Posterior vena cava (tissue), 2 donors: ENCODE results near the gene CCNI2. TPM values are rescaled to one million over a fixed set of nuclear protein-coding genes. Genes with fewer than 3 reads are reported as not detected.

ENCODE experiments used
- DNase-seq: peaks from one replicate; pipeline ENCODE4 v3.0.0-alpha.2; 2020; ENCODE audit warnings: low spot score
- intact Hi-C, 2 donors: fragments of 100-400 bp; cut with DNase I; formaldehyde crosslinking; loops; one replicate each; pipeline versions ENCODE4 v1.14.1 to v1.14.2; 2022 to 2023
- total RNA-seq, 2 donors: library from RNA; stranded (reverse); fragmentation: NEBNext Ultra II Directional; extraction: Animal tissue kit (Norgen Biotek cat#: 25700); gene quantifications; one replicate each; pipeline ENCODE4 v1.2.1, GENCODE V29; 2021
- donor health status: DM: yes; HTN: yes; CAD: no.
- donor health status: DM: yes; HTN: yes; CAD: no.

The CCNI2 gene
- total RNA-seq, 2 donors from 2014 or later = not detected

DNA sequence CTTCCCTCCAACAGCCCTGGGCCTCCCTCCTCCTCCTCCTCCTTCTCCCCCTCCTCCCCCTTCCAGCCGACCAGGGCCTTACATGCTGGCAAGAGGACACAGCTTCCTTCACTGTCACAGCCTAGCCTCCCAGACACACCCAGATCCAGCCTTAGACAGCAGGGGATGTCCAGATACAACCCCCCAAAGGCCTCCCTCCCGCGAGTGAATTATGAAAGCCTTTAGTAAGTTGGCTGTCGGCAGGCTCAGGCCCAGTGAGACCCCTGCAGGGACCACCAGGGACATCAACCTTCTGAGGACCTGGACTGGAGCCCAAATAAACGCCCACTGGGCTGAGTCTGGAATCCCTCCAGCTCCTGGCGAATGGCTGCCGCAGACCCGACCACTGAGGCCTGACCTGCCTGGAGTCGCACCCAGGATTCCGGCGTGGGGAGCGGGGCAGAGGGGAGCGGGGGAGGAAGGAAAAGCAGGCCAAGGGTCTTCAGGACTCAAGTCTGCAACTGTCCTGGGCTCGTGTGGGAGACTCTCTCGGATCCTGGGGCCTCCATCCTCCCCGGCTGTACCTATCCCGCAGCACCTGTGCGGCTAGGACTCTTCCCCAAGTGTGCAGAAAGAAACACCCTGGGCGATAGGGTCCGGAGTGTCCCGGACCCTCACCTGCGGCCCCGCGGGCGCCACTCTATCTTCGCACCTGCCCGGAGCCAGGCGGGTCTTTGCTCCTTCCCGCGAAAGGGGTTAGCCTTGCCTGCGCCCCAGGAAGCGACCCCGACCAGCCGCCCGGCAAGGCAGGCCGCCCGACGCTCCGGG is 29.1 kb downstream of the CCNI2 start:
- no peak for DNase-seq
- intact Hi-C loops = no loop called here

- DNase-seq = no peak
- intact Hi-C loops = no loop called here
Observed at GRCh38 chr5:132776938-132777208, 29.6 kb downstream of the CCNI2 start.

GRCh38 chr5:132777209-132778069 is 30.2 kb downstream of the CCNI2 start, which contains the start of gene SEPTIN8:
Gene SEPTIN8, minus strand, starts transcription at chr5:132777239. Its CDS starts 102 bp downstream, at chr5:132777137.
- intact Hi-C loops = no loop called here

GRCh38 chr5:132778129-132778528 is 30.9 kb downstream of the CCNI2 start:
- DNase-seq = no peak
- intact Hi-C loops = no loop called here

More at GRCh38 chr5:132777209-132778069, 30.2 kb downstream of the CCNI2 start, which contains the start of gene SEPTIN8:
- no peak for DNase-seq

DNA sequence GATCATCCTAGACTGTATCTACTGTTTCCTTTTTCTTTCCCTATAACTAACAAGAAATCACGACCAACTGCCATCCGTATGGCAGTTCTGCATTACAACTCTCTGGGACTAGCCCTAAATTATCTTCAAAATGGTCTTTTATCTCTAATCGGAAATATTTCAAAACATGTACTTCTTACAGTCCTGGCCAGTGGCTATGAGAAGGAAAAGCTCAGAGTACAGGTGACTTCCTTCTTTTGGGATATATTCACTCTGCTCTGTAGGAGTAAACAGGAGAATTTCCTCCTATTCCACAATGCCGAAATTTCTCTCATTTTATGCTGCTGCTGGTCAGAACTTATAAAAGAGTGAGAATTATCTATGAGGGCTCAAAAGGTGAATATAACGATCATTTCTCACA is 31.6 kb downstream of the CCNI2 start:
- intact Hi-C loops = no loop called here
- DNase-seq = no peak

DNA sequence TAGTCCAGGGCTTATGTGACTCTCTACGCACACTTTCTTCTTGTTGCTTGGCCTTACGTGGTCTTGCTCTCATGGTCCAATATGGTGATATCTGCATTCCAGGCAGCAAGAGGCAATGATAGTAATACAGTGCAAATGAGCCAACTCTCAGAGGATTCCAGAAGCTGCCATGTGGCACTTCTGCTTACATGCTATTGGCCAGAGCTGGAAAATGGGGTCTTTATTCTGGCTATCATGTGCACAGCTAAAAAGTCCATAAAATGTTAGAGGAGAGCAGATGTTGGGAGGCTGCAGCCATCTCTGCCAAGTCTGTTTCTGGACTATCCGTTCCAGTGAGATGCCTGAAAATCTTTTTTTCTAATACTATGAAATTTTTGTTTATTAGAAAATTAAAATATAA is 32.7 kb downstream of the CCNI2 start:
- no peak for DNase-seq
- intact Hi-C loops = no loop called here

DNA sequence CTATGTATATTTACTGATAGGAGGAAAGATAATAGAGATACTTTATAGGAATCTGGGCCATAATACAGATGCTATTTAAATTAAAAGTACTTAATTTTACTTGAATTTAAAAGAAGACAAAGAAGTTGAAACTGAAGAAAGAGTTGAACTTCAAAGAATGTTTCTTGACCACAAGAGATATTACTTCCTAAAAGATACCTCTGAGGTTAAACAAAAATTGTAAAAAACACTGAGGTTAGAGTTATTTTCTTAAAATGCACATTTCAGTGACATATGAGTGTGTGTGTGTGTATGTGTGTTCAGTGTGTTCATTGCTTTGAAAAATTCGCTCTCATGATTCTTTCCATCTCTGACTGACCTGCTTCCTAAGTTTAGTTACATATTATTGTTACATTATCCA is 33.4 kb downstream of the CCNI2 start:
- DNase-seq = no peak
- intact Hi-C loops = no loop called here

DNA sequence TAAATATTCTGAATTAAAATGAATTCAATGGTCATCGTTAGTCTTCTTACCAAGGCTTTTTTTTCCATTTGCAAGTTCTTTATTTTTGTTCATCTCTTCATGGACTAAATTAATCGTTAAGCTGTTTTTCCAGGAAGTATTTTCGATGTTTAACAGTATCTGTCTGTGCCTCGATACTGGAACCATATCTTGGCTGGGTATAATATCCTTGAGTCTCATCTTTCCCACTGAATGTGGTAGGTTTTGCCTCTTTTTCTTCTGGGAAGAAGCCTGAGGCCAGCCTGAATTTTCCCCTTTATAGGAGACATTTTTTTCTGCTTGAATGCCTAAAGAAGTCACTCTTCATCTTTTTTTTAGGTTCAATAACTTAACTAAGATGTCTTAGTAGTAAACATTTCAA is 33.8 kb downstream of the CCNI2 start:
- intact Hi-C loops = no loop called here
- no peak for DNase-seq

DNA sequence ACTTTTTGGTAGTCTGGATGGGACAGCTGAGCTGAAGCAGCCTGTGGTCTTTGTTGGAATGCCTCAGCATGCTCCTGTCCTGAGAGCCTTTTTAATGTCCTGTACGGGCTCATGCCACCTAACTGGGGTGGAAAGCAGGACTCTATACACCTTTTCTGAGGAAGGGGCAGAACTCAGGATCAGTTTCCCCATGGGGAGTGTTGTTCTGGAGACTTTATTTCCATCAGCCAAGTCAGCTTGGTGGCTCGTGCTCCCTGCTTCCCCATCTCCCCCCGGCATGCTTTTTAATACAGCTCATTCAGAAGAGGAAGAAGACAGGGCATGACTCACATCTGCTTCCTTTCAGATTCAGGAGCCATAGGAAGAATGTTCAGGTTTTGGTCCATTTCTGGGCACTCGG is 34.9 kb downstream of the CCNI2 start:
- no peak for DNase-seq
- intact Hi-C loops = no loop called here

DNA sequence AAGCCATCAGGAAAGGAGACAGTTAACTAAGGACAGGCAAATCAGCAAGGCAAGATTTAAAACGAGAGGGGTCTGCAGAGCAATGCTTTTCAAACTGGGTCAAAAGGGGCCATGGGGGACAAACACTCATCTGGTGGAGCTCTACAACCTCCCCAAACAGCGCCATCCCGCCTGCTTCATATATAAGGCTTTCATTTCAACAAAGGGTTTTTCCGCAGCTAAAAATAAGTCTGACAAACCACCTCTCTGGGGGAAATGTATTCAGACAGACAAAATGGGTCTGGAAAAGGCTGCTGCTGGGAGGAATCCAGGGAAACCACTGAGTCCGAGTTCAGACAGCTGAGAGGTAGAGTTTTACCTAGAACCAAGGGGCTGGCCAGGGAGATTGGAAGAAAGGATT is 38.1 kb downstream of the CCNI2 start:
- intact Hi-C loops = no loop called here
- DNase-seq = no peak

DNA sequence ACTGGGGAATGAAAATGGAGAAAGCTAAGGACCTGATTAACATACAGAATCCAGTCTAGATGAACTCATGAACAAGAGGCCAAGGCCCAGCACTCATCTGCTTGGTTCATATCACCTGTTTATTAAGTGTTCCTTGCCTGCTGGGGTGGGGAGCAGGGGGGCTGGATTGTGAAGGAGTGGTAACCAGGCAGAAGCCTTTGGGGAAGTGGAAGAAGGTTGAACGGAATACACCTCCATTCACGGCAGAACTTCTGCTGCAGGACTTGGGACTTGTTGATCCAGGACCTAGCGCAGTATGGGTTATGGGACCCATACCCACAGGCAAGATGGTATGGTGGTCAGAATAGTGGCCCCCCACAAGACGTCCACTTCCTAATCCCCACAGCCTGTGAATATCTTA is 38.6 kb downstream of the CCNI2 start:
- intact Hi-C loops = no loop called here
- DNase-seq = no peak

DNA sequence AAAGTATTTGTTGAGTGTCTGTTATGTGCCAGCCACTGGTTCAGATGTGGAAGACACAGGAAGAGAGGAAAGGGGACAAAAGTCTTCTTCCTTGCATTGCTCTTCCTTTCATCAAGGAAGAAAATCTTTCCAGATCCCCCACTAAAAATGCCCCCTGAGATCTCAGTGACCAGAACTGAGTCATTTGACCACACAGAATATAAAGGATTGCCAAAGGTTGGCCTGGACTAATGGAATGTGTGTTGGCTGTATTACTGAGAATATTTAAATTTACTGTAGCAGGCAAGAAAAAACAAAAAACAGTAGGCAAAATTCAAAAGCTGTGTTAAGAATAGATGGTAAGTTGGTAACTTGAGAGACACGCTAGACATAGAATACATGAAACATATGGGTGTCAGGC is 39.9 kb downstream of the CCNI2 start:
- DNase-seq = no peak
- intact Hi-C loops = no loop called here

GRCh38 chr5:132788508-132788907 is 41.3 kb downstream of the CCNI2 start:
- no peak for DNase-seq
- intact Hi-C loops = no loop called here

DNA sequence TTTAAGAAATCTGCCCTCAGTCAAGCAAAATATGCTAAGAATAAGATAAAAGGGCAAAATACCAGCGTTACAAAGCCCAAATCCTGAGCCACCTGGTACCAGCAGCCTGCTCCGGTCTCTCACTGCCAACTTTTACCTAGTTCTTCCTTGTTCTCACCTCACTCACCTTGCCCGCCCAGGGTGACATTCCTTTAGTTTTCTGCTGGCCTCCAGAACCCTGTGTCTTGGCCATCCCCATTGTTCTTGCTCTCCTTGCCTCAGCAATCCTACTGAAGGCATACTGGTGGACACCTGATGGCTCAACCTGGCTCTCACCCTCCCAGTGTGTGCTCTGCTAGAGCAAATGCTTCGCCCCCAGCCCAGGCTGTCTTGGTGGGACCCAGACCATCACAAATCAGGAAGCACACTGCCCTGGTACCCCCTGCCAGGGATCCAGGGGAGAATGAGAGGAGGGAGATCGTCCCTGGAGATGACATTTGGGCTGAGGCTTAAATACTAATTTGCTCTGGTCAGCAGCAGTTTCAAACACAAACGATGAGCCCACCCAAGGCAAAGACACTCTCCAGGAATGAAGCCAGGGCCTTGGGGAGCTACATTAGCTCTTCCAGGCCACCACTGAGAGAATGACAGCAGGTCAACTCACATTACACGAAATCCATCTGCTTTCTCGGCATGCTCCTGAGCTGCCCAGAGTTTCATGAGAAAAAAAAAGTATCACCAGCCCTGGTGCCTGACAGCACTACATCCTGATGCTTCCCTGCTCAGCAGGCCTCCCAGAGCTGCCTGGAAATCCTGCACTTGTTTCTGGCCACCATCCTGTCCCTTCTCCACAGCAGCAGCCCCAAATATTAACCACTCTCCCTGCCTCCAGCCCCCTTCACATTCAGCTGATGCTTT is 42.0 kb downstream of the CCNI2 start:
- intact Hi-C loops = no loop called here
- DNase-seq = no peak

DNA sequence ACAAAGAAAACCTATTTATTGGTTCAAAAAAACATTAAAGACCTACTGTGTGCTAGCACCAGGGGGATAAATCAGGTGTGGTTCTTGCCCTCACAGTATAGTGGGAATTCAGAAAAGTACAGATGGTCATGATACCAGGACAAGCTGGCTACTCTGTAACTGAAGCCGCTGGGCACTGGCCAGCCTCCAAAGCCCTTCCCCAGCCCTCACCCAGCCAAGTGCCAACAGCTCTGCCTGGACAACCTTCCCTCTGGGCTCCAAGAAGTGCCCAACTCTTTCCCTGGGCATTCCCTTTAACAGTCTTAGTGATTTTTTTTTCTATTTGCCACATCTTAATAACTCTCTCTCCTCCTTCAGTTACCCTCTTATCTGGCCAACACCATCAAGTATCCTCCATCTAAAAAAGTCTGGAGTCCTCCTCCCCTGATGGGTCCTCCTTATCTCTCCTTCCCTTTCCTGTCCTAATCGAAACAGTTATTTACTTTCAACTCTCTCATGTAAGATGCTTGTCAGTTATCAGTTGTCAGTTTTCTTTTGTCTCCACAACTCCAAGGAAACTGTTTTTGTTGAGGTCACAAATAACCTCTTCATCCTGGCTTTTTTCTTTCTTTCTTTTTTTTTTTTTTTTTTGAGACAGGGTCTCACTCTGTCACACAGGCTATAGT is 43.1 kb downstream of the CCNI2 start:
- intact Hi-C loops = no loop called here
- DNase-seq = no peak

DNA sequence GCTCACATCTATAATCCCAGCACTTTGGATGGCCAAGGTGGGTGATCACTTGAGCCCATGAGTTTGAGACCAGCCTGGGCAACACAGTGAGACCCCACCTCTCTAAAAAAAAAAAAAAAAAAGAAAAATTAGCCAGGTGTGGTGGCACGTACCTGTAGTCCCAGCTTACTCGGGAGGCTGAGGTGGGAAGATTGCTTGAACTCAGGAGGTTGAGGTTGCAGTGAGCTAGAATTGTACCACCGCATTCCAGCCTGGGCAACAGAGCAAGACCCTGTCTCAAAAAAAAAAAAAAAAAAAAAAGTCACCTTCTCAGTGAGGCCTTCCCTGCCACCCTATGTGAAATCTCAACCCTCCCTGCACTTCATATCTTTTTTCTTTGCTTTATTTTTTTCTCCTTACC is 43.8 kb downstream of the CCNI2 start:
- intact Hi-C loops = no loop called here
- DNase-seq = no peak

DNA sequence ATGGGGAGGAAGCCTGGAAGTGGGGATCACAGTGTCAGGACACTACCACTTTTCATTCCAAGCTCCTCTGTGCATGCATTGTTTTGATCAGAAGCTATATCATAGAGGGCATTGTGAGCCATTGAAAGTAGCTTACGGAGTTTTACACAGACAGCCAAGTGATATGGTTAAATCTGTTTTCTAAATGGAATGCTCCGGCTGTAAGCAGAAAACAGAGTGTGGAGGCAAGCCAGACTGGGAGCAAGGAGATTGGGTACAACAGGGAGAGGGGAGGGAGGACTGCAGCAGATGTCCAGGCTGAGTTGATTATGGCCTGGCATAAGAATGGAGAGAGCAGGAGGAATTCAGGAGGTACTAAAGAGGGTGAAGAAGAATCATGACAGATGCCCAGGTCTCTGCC is 50.4 kb downstream of the CCNI2 start:
- intact Hi-C loops = no loop called here
- DNase-seq = no peak

GRCh38 chr5:132799392-132799791 is 52.2 kb downstream of the CCNI2 start:
- no peak for DNase-seq
- intact Hi-C loops = no loop called here

- DNase-seq = no peak
- intact Hi-C loops = no loop called here
Observed at GRCh38 chr5:132800545-132800944, 53.3 kb downstream of the CCNI2 start.
